Stimulated activated CD8-positive, alpha-beta memory T cell treated with anti-CD3 and anti-CD28 coated beads, Interleukin-7, amount 100 ng/mL, for 48 hours (primary cell): ENCODE results near the gene TMEM82.

Source experiments
- DNase-seq, 2 donors: peaks; one replicate each; pipeline ENCODE4 v3.0.0-alpha.2; 2020; ENCODE audit warnings: low read depth in 1 of 2; ENCODE audit errors: extremely low read depth in 1 of 2

The TMEM82 gene

DNA sequence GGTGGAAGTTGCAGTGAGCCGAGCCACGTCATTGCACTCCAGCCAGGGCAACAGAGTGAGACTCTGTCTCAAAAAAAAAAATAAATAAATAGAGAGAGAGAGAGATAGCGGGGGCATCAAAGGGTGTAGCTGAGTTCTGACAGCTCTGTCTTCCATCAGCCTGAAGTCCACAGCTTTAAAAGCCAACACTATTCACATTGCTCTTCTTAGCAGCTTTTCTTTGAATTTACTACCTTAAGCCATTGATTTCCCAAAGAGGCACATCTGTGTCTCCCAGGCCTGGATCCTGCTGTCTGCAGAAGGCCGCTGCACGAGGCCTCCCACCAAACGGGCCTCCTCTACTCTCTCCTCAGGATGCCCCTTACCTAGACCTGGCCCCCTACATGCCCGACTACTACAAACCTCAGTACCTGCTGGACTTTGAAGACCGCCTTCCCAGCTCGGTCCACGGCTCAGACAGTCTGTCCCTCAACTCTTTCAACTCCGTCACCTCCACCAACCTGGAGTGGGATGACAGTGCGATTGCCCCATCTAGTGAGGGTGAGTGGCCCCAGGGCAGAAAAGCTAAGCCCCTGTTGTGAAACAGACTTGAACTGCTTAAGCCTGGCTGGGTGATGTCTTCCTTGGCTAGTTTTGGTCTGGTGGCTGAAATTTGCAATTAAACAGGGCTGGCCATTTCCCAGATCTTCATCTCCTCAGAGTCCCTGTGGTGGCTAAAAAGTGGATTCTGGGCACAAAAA is 22.7 kb upstream of the TMEM82 start:
- DNase-seq = no peak

DNA sequence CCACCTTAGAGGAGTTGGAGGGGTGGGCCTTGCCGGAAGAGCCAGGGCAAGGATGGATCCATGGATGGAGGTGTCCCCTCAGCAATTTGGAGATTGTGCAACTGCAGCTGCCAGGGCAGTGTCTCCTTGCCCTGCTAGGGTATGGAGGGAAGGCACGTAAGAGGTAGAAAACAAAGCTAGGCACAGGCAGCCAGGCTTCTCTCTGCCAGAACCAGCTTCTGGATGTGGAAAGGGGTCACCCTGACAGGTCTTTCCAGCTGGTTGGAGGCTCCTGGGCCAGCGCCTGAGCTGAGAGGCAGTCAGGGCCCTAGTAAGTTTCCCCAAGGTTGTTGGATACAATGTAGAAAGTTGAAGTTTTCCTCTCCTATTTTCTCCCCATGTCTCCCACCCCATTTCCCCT is 21.4 kb upstream of the TMEM82 start:
- DNase-seq = no peak

DNA sequence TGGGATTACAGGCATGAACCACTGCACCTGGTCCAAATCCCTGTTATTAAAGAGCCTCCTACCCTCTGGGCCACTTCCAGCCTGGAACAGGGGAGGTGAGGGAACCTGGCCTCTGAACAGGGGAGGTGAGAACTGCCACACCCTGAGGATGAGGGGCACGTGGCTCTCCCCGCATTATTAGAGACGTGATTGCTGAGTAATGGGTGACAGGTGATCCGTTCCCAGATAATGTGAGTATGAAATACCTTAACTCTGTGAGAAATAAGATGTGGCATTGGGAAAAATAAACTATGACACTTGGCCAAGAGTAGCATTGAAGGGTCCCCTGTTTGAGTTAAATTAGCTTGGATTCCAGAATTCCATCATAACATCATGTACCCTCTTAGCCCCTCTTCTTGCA is 19.9 kb upstream of the TMEM82 start:
- no peak for DNase-seq

GRCh38 chr1:15722836-15723532 is 19.3 kb upstream of the TMEM82 start:
- DNase-seq = no peak

DNA sequence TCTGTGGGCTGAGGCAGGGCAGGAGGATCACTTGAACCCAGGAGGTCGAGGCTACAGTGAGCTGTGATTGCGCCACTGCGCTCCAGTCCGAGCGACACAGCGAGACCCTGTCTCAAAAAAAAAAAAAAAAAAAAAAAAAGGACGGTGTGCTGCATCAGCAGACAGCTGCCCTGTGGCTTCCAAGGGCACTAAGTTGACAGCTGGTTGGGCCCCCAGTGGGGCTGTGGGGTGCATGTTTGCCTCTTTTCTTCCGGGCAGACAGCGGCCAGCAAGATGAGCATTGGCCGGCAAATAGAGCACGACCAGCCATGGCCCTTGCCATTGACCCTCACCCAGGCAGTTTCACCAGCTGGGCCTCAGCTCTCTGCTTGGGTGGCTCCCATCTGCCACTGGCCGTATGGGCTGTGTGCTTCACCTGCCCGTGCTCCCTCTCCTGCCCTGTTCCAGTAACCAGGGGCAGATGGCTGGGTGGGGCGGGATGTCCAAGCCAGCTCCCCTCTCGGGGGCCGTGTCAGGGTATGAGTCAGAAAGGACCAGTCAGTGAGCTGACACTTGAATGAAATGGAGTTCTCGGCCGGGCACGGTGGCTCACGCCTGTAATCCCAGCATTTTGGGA is 18.6 kb upstream of the TMEM82 start:
- DNase-seq = no peak

DNA sequence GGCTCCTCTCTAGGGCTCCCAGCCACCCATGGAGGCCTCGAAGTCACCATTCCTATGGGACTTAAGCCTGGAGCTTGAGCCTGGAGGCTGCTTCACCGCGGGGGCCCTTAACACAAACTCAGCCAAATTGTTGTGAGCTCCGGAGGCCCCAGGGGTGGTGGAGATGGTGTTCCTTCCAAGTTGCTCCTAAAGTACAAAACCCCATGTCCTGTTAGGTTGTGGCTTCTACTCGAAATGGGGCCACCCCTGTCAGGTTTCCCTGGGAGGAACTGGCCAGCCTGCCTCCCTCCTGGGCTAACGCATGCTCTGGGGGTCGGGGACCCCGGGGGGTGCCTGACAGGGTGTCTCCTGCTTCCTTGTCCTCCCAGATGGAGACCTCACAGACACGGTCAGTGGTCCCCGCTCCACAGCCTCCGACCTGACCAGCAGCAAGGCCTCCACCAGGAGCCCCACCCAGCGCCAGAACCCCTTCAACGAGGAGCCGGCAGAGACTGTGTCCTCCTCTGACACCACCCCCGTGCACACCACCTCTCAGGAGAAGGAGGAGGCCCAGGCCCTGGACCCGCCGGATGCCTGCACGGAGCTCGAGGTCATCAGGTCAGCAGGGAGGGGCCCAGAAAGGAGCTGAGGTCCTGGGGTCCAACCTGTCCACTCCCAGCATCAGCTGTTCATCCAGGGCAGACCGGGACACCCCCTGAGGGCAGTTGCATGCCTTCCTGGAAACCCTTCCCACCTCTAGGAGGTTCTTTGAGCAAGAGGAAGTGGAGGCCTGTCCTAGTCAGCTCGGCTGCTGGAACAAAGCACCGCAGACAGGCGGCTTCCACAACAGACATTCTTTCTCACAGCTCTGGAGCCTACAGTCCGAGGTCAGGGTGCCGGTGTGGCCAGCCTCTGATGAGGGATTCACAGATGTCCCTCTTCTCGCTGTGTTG is 17.1 kb upstream of the TMEM82 start:
- DNase-seq = no peak

- no peak for DNase-seq
Observed at GRCh38 chr1:15726508-15726907, 15.8 kb upstream of the TMEM82 start.

DNA sequence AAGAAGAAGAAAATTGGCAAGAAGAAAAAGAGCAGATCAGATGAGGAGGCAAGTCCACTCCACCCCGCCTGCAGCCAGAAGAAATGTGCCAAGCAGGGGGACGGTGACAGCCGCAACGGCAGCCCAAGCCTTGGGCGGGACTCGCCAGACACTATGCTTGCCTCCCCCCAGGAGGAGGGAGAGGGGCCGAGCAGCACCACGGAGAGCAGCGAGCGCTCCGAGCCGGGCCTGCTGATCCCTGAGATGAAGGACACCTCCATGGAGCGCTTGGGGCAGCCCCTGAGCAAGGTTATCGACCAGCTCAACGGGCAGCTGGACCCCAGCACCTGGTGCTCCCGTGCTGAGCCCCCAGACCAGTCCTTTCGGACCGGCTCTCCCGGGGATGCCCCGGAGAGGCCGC is 15.3 kb upstream of the TMEM82 start:
- no peak for DNase-seq

DNA sequence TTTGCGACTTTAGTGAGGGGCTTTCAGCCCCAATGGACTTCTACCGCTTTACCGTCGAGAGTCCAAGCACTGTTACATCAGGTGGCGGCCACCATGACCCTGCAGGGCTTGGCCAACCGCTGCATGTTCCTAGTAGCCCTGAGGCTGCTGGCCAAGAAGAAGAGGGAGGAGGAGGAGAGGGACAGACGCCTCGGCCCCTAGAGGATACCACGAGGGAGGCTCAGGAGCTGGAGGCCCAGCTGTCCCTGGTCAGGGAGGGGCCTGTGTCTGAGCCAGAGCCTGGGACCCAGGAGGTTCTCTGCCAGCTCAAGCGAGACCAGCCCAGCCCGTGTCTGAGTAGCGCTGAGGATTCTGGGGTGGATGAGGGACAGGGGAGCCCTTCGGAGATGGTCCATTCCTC is 14.9 kb upstream of the TMEM82 start:
- no peak for DNase-seq

- no peak for DNase-seq
Observed at GRCh38 chr1:15727866-15728534, 14.3 kb upstream of the TMEM82 start.

DNA sequence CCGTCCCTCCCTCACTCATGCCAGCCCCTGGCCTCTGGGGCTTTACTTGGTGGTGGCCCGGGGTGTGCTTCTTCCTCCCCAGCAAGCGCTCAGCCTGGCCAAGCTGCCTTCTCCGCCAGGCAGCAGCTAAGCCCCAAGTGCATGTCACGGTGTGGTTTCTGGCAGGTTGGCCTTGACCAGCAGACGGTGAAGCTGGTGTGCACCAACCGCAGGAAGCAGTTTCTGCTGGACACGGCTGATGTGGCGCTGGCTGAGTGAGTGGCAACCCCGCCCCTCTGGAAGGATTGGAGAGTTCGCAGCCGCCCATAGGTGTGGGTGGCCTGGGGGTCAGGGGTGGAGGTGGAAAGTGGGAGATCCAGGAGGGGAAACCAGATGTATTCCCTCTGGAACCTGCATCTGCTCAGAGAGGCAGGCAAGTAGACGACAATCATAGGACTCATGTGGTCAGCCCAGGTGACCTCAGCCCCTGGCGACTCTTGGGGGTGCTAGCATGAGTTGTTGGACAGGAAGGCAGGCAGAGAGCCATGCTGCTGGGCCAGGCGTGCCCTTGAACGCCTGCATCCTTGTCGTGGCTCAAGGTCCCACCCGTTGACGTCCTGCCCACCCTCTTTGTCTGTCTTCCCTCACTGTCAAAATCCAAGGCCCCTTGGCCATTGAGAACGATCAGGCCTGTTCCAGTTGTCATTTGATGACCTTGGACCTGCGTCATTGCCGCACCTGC is 13.2 kb upstream of the TMEM82 start:
- DNase-seq = no peak

DNA sequence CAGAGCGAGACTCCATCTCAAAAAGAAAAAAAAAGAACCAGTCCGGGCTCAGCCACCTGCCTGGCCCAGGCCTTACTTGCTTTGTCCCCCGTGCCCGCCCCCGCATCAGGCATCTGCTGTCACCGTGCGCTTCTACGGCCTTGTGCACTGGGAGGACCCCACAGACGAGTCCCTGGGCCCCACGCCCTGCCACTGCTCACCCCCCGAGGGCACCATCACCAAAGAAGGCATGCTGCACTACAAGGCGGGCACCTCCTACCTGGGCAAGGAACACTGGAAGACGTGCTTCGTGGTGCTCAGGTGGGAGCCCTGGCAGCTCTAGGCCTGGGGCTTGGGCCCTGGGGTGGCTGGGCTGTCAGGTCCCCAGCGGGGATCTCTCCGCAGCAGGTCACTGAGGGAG is 11.9 kb upstream of the TMEM82 start:
- DNase-seq = no peak

DNA sequence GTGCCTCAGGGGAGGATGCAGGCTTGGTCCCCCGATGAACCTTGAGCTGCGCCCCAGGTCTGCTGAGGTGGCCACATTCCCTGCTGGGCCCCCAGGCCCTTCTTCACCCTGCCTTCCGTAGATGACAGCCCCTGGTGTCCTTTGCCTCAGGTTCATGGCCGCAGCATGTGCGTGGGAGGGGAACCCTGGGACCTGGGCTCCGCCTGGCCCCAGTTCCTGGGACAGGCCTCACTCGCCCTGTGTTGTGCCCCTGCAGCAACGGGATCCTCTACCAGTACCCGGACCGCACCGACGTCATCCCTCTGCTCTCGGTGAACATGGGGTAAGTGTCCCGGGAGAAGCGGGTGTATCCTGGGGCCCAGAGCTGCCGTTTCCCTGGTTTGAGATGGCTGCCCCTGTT is 11.4 kb upstream of the TMEM82 start:
- DNase-seq = no peak

DNA sequence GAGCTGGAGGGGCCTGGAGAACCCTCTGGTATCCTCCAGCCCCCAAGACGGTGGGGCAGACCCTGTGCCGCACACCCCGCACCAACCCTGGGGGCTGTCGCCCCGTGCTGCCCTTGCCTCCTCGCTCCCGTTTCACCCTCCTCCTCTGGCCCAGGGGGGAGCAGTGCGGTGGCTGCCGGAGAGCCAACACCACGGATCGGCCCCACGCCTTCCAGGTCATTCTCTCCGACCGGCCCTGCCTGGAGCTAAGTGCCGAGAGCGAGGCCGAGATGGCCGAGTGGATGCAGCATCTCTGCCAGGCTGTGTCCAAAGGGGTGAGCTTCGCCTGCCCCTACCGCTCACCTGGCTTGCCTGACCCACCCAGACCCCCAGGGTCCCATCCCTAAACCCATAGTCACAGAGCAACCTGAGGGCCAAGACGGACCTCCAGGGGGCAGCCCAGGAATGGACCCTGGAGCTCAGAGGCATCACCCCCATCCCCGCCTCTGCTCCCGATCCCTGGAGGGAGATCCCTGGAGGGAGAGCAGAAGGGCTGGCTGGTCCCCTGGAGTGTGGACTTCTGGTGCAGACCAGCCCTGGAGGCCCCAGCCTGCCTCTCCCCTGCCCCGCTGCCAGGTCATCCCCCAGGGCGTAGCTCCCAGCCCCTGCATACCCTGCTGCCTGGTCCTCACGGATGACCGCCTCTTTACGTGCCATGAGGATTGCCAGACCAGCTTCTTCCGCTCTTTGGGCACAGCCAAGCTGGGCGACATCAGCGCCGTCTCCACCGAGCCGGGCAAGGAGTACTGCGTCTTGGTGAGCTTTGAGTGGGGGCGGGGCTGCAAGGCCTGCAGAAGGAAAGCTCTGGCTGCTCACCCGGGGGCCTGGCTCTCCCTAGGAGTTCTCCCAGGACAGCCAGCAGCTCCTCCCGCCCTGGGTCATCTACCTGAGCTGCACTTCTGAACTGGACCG is 10.3 kb upstream of the TMEM82 start:
- no peak for DNase-seq

- DNase-seq = no peak
Observed at GRCh38 chr1:15732686-15733081, 9.6 kb upstream of the TMEM82 start.

DNA sequence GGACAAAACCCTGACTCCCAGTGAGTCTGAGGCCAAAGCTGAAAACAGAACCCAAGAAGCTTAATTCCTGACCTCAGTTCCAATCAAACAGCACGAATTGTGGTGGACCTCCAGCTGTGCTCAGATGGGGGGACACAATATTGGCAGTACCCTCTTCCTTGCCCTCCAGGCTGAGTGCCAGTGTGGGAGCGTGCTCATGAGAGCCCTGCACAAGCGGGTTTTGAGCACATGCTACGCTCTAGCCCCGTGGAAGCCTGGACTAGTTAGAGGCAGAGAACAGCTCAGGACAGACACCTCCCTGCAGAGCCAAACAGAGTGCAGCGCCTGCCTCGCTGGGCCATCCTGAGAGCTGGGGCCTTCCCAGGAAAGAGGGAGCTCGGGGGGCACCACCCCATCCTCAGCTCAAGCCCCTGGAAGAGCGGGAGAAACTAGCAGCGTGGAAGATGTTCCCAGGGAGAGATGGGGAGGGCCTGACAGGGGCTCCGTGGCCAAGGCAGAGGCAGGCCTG is 9.0 kb upstream of the TMEM82 start:
- DNase-seq = no peak

- DNase-seq = no peak
Observed at GRCh38 chr1:15733726-15734226, 8.5 kb upstream of the TMEM82 start.

GRCh38 chr1:15734296-15734695 is 8.0 kb upstream of the TMEM82 start:
- no peak for DNase-seq
